ENCODE measurements around the gene PTGS2.

- no peak for TF ChIP-seq REST (IDR thresholded peaks at IDR 0.05; ENCODE audit: insufficient read depth in 1 of 2, low read depth in 2 of 2, low read length in 2 of 2)
- no peak for TF ChIP-seq TAF1 (IDR thresholded peaks at IDR 0.05; ENCODE audit: borderline replicate concordance, insufficient read depth, low read length)
- no peak for TF ChIP-seq SIN3A (IDR thresholded peaks at IDR 0.05; ENCODE audit: borderline replicate concordance, insufficient read depth, low read length)
- no peak for TF ChIP-seq POLR2AphosphoS5 (IDR thresholded peaks at IDR 0.05; ENCODE audit: low read depth, low read length)
- no peak for TF ChIP-seq FOXP2 (optimal IDR thresholded peaks at IDR 0.05; ENCODE audit: borderline replicate concordance, extremely low read depth, extremely low read length, insufficient read depth)
Observed at GRCh38 chr1:186678155-186678554, 2.1 kb downstream of the PTGS2 start.
